ENCODE measurements around the gene IL36RN.
"Not testable (repeated sequence)": the region's sequence is repeated elsewhere in the genome, so short reads cannot be mapped to it uniquely, and the experiment has no call there.

The IL36RN gene

GRCh38 chr2:113092864-113093612 is 34.0 kb downstream of the IL36RN start:
- Mint-ChIP-seq H3K27ac (no peak overlapping the region), H3K4me1 (ENCODE audit: low read depth) (peaks cover 13% of the 10 kb centered on the region), H3K9me3 (peaks cover 21% of the 10 kb centered on the region), H3K27me3 (ENCODE audit: low read depth) (no peaks in the 10 kb centered on the region), H3K36me3 (ENCODE audit: low read depth) (peaks cover 15% of the 10 kb centered on the region), H3K4me3 (no peak overlapping the region)

- H3K9me3 Mint-ChIP-seq, result peaks cover 22% of the 10 kb centered on the region
- no peaks in the 10 kb centered on the region for H3K27me3 Mint-ChIP-seq (ENCODE audit: low read depth)
- H3K4me3 Mint-ChIP-seq, result no peak overlapping the region
- peaks cover 18% of the 10 kb centered on the region for H3K4me1 Mint-ChIP-seq (ENCODE audit: low read depth)
- H3K36me3 Mint-ChIP-seq (ENCODE audit: low read depth), result peaks cover 15% of the 10 kb centered on the region
- H3K27ac Mint-ChIP-seq, result no peak overlapping the region
Measured at GRCh38 chr2:113093613-113093977, 34.6 kb downstream of the IL36RN start.

- H3K9me3 Mint-ChIP-seq, result peaks cover 22% of the 10 kb centered on the region
- H3K27ac Mint-ChIP-seq, result peak overlapping the region; percentile 33
- peaks cover 19% of the 10 kb centered on the region for H3K36me3 Mint-ChIP-seq (ENCODE audit: low read depth)
- H3K4me3 Mint-ChIP-seq; H3K27me3 Mint-ChIP-seq (ENCODE audit: low read depth): not testable (repeated sequence)
- H3K4me1 Mint-ChIP-seq (ENCODE audit: low read depth), result peaks cover 23% of the 10 kb centered on the region
Measured at GRCh38 chr2:113096306-113096705, 37.3 kb downstream of the IL36RN start.

- Mint-ChIP-seq H3K4me3 (peak overlapping the region; percentile 35), H3K4me1 (ENCODE audit: low read depth) (peaks cover 23% of the 10 kb centered on the region), H3K9me3 (peaks cover 22% of the 10 kb centered on the region), H3K36me3 (ENCODE audit: low read depth) (peaks cover 19% of the 10 kb centered on the region), H3K27ac (peak overlapping the region; percentile 84)
- H3K27me3 Mint-ChIP-seq (ENCODE audit: low read depth), result not testable (repeated sequence)
Measured at GRCh38 chr2:113096842-113097618, 38.0 kb downstream of the IL36RN start.

GRCh38 chr2:113098041-113098440 is 39.0 kb downstream of the IL36RN start:
- H3K4me1 Mint-ChIP-seq (ENCODE audit: low read depth), result peaks cover 32% of the 10 kb centered on the region

GRCh38 chr2:113098532-113098931 is 39.5 kb downstream of the IL36RN start:
- Mint-ChIP-seq H3K36me3 (ENCODE audit: low read depth) (peaks cover 30% of the 10 kb centered on the region), H3K27ac (peak overlapping the region; percentile 84), H3K9me3 (peaks cover 37% of the 10 kb centered on the region)

More at GRCh38 chr2:113098041-113098440, 39.0 kb downstream of the IL36RN start:
- Mint-ChIP-seq H3K9me3 (peaks cover 32% of the 10 kb centered on the region), H3K4me3 (peak overlapping the region; percentile 70), H3K36me3 (ENCODE audit: low read depth) (peaks cover 28% of the 10 kb centered on the region), H3K27ac (peak overlapping the region; percentile 84), H3K27me3 (ENCODE audit: low read depth) (no peaks in the 10 kb centered on the region)

GRCh38 chr2:113102133-113102532 is 43.1 kb downstream of the IL36RN start:
- Mint-ChIP-seq H3K27ac (no peak overlapping the region), H3K27me3 (ENCODE audit: low read depth) (no peaks in the 10 kb centered on the region), H3K9me3 (peaks cover 32% of the 10 kb centered on the region), H3K36me3 (ENCODE audit: low read depth) (peaks cover 24% of the 10 kb centered on the region), H3K4me1 (ENCODE audit: low read depth) (peaks cover 40% of the 10 kb centered on the region), H3K4me3 (no peak overlapping the region)

More at GRCh38 chr2:113098532-113098931, 39.5 kb downstream of the IL36RN start:
- Mint-ChIP-seq H3K4me1 (ENCODE audit: low read depth) (peaks cover 33% of the 10 kb centered on the region), H3K27me3 (ENCODE audit: low read depth) (no peaks in the 10 kb centered on the region), H3K4me3 (peak overlapping the region; percentile 70)

GRCh38 chr2:113103277-113103676 is 44.3 kb downstream of the IL36RN start:
- H3K27ac Mint-ChIP-seq, result no peak overlapping the region
- H3K4me1 Mint-ChIP-seq (ENCODE audit: low read depth), result peaks cover 31% of the 10 kb centered on the region

GRCh38 chr2:113104054-113104611 is 45.1 kb downstream of the IL36RN start:
- peaks cover 29% of the 10 kb centered on the region for H3K4me1 Mint-ChIP-seq (ENCODE audit: low read depth)
- peaks cover 21% of the 10 kb centered on the region for H3K36me3 Mint-ChIP-seq (ENCODE audit: low read depth)
- H3K27me3 Mint-ChIP-seq (ENCODE audit: low read depth), result no peaks in the 10 kb centered on the region
- peaks cover 24% of the 10 kb centered on the region for H3K9me3 Mint-ChIP-seq
- H3K4me3 Mint-ChIP-seq, result peak overlapping the region; percentile 4
- peak overlapping the region; percentile 73 for H3K27ac Mint-ChIP-seq

More at GRCh38 chr2:113103277-113103676, 44.3 kb downstream of the IL36RN start:
- Mint-ChIP-seq H3K36me3 (ENCODE audit: low read depth) (peaks cover 19% of the 10 kb centered on the region), H3K27me3 (ENCODE audit: low read depth) (no peaks in the 10 kb centered on the region), H3K4me3 (no peak overlapping the region), H3K9me3 (peaks cover 24% of the 10 kb centered on the region)

GRCh38 chr2:113105047-113105785 is 46.2 kb downstream of the IL36RN start:
- no peaks in the 10 kb centered on the region for H3K27me3 Mint-ChIP-seq (ENCODE audit: low read depth)
- H3K36me3 Mint-ChIP-seq (ENCODE audit: low read depth), result peaks cover 21% of the 10 kb centered on the region
- peak overlapping the region; percentile 18 for H3K27ac Mint-ChIP-seq
- H3K4me1 Mint-ChIP-seq (ENCODE audit: low read depth), result peaks cover 29% of the 10 kb centered on the region
- no peak overlapping the region for H3K4me3 Mint-ChIP-seq
- H3K9me3 Mint-ChIP-seq, result peaks cover 24% of the 10 kb centered on the region

GRCh38 chr2:113111121-113111520 is 52.1 kb downstream of the IL36RN start:
- Mint-ChIP-seq H3K36me3 (ENCODE audit: low read depth) (peaks cover 2% of the 10 kb centered on the region), H3K4me3 (no peak overlapping the region), H3K4me1 (ENCODE audit: low read depth) (peaks cover 8% of the 10 kb centered on the region), H3K9me3 (no peaks in the 10 kb centered on the region), H3K27me3 (ENCODE audit: low read depth) (peaks cover 4% of the 10 kb centered on the region), H3K27ac (no peak overlapping the region)

GRCh38 chr2:113111823-113112287 is 52.9 kb downstream of the IL36RN start:
- Mint-ChIP-seq H3K4me3 (no peak overlapping the region), H3K9me3 (no peaks in the 10 kb centered on the region), H3K27ac (no peak overlapping the region), H3K4me1 (ENCODE audit: low read depth) (peaks cover 12% of the 10 kb centered on the region), H3K36me3 (ENCODE audit: low read depth) (peaks cover 2% of the 10 kb centered on the region), H3K27me3 (ENCODE audit: low read depth) (peaks cover 4% of the 10 kb centered on the region)

GRCh38 chr2:113112441-113112840 is 53.4 kb downstream of the IL36RN start:
- H3K27me3 Mint-ChIP-seq (ENCODE audit: low read depth), result peaks cover 4% of the 10 kb centered on the region
- peaks cover 2% of the 10 kb centered on the region for H3K36me3 Mint-ChIP-seq (ENCODE audit: low read depth)
- H3K4me3 Mint-ChIP-seq, result no peak overlapping the region
- H3K27ac Mint-ChIP-seq, result no peak overlapping the region
- H3K4me1 Mint-ChIP-seq (ENCODE audit: low read depth), result peaks cover 15% of the 10 kb centered on the region
- no peaks in the 10 kb centered on the region for H3K9me3 Mint-ChIP-seq

GRCh38 chr2:113112871-113113270 is 53.9 kb downstream of the IL36RN start:
- Mint-ChIP-seq H3K9me3 (no peaks in the 10 kb centered on the region), H3K27ac (no peak overlapping the region), H3K4me1 (ENCODE audit: low read depth) (peaks cover 16% of the 10 kb centered on the region), H3K27me3 (ENCODE audit: low read depth) (peaks cover 4% of the 10 kb centered on the region), H3K4me3 (no peak overlapping the region), H3K36me3 (ENCODE audit: low read depth) (peaks cover 2% of the 10 kb centered on the region)

Data from T-helper 1 cell treated with Interleukin-12 subunit alpha and Interleukin-12 subunit beta and Interleukin-4 antibody, amounts not matched to agents 30 μg/mL and 1 μg/mL, for 36 hours (primary cell).